HCT116 (cell line): ENCODE measurements around the gene CASP12. TPM values are rescaled to one million over a fixed set of nuclear protein-coding genes. Genes with fewer than 3 reads are reported as not detected.

Experiments
- ATAC-seq: fragments of 200-7000 bp; cut with Tn5 transposase; 2 replicates; pipeline ENCODE4 v1.9.1; 2020; ENCODE audit warnings: mild to moderate bottlenecking, moderate library complexity
- BruUV-seq: library from RNA; stranded (reverse); fragments of 400-500 nt; replicated peaks from 2 replicates; lab custom pipeline; 2021; lab: Mats Ljungman, UMichigan
- CTCF ChIA-PET: fragments of 300-600 bp; sonication (Branson Sonifier 250); formaldehyde crosslinking; loops from one replicate; lab custom pipeline; 2021; ENCODE audit warnings: antibody characterized with exemption; lab: Charles Lee
- POLR2A ChIA-PET: fragments of 300-600, 350-600 bp; sonication (Branson Sonifier 250); formaldehyde crosslinking; loops from one replicate; lab custom pipeline; 2021; ENCODE audit warnings: antibody characterized with exemption; lab: Charles Lee
- RAD21 ChIA-PET, 2 experiments: fragments of 300-600 bp; sonication (Branson Sonifier 250); formaldehyde crosslinking; loops; one replicate each; lab custom pipeline; 2023; ENCODE audit warnings: low total read pairs in 2 of 2; ENCODE audit not compliant: uncharacterized antibody in 2 of 2, unreplicated experiment in 2 of 2, low non-redundant PET in 1 of 2; lab: Charles Lee
- DNase-seq: peaks from one replicate; pipeline ENCODE4 v3.0.0-alpha.2; 2010; ENCODE audit warnings: low read depth, low spot score
- H2AFZ ChIP-seq: fragments of 200-600 bp; shearing (Covaris generic), sonication (generic); 2 replicates; pipeline ENCODE4 v1.6.1; 2017; ENCODE audit warnings: low read depth, mixed run types, mixed read lengths, antibody characterized with exemption, low read length; ENCODE audit not compliant: poor library complexity, severe bottlenecking
- H3K27ac ChIP-seq: 2 replicates; pipeline ENCODE4 v1.5.1; 2012; ENCODE audit warnings: low read depth, low read length
- H3K27me3 ChIP-seq: fragments of 200-600 bp; sonication (generic); 2 replicates; pipeline ENCODE4 v1.6.1; 2016; ENCODE audit warnings: mixed run types, low read length, mixed read lengths; ENCODE audit not compliant: insufficient read depth
- H3K36me3 ChIP-seq, 2 experiments: fragments of 200-500 bp in 1 of 2; fragments of 200-600 bp in 1 of 2; sonication (Bioruptor generic) in 1 of 2; sonication (generic) in 1 of 2; 2 replicates each; pipeline versions ENCODE4 v1.5.1 to v1.6.1; 2014 to 2016; ENCODE audit warnings: low read length in 2 of 2, inconsistent platforms in 1 of 2, mixed read lengths in 1 of 2, mixed run types in 1 of 2; ENCODE audit not compliant: insufficient read depth in 2 of 2, control insufficient read depth in 1 of 2
- H3K4me1 ChIP-seq, 2 experiments: fragments of 200-600 bp in 1 of 2; sonication (generic) in 1 of 2; 2 replicates each; pipeline versions ENCODE4 v1.5.1 to v1.6.1; 2012 to 2017; ENCODE audit warnings: low read length in 2 of 2, inconsistent platforms in 1 of 2, mild to moderate bottlenecking in 1 of 2, mixed read lengths in 1 of 2, mixed run types in 1 of 2, moderate library complexity in 1 of 2; ENCODE audit not compliant: insufficient read depth in 2 of 2, control insufficient read depth in 1 of 2
- H3K4me2 ChIP-seq: fragments of 200-600 bp; sonication (generic); 2 replicates; pipeline ENCODE4 v1.6.1; 2017; ENCODE audit warnings: mixed run types, low read length, mixed read lengths
- H3K4me3 ChIP-seq, 2 experiments: fragments of 200-600 bp in 1 of 2; sonication (generic) in 1 of 2; replicated peaks in 1 of 2; 2 replicates each; pipeline ENCODE4 v1.5.1; 2011 to 2016; ENCODE audit warnings: low read length in 2 of 2, control low read depth in 1 of 2, low read depth in 1 of 2, mild to moderate bottlenecking in 1 of 2, mixed read lengths in 1 of 2, mixed run types in 1 of 2
- H3K79me2 ChIP-seq: fragments of 200-600 bp; sonication (generic); 2 replicates; pipeline ENCODE4 v1.6.1; 2017; ENCODE audit warnings: mild to moderate bottlenecking, mixed run types, low read length, moderate library complexity, mixed read lengths; ENCODE audit not compliant: insufficient read depth
- H3K9ac ChIP-seq: fragments of 200-600 bp; sonication (generic); 2 replicates; pipeline ENCODE4 v1.6.1; 2016; ENCODE audit warnings: low read length, mixed read lengths
- H3K9me2 ChIP-seq: fragments of 200-600 bp; sonication (generic), shearing (Covaris generic); 2 replicates; pipeline ENCODE4 v1.6.1; 2017; ENCODE audit warnings: mixed run types, mild to moderate bottlenecking, moderate library complexity; ENCODE audit not compliant: insufficient read depth
- H3K9me3 ChIP-seq, 2 experiments: fragments of 200-500 bp in 1 of 2; fragments of 200-600 bp in 1 of 2; sonication (Bioruptor generic) in 1 of 2; sonication (generic) in 1 of 2; 2 replicates each; pipeline ENCODE4 v1.6.1; 2014 to 2017; ENCODE audit warnings: low read length in 2 of 2, mixed read lengths in 2 of 2, inconsistent platforms in 1 of 2, low read depth in 1 of 2, mild to moderate bottlenecking in 1 of 2, mixed run types in 1 of 2, moderate library complexity in 1 of 2; ENCODE audit not compliant: control insufficient read depth in 1 of 2, insufficient read depth in 1 of 2
- H4K20me1 ChIP-seq: fragments of 200-600 bp; sonication (generic), shearing (Covaris generic); 2 replicates; pipeline ENCODE4 v1.6.1; 2017; ENCODE audit warnings: mixed run types, mild to moderate bottlenecking, moderate library complexity; ENCODE audit not compliant: insufficient read depth
- CEBPB ChIP-seq: IDR thresholded peaks from 2 replicates; pipeline ENCODE4 v1.6.1; 2012; ENCODE audit warnings: low read depth
- EZH2 ChIP-seq: fragments of 200-600 bp; sonication (generic); IDR thresholded peaks from 2 replicates; pipeline ENCODE4 v1.6.1; 2017; ENCODE audit warnings: antibody characterized with exemption, mixed run types
- FOSL1 ChIP-seq: IDR thresholded peaks from 2 replicates; pipeline ENCODE4 v1.6.1; 2012; ENCODE audit warnings: low read depth
- JUND ChIP-seq: IDR thresholded peaks from 2 replicates; pipeline ENCODE4 v1.6.1; 2012
- POLR2AphosphoS5 ChIP-seq: IDR thresholded peaks from 2 replicates; pipeline ENCODE4 v1.6.1; 2011; ENCODE audit warnings: mild to moderate bottlenecking, low read depth, low read length, moderate library complexity
- RAD21 ChIP-seq: IDR thresholded peaks from 2 replicates; pipeline ENCODE4 v1.6.1; 2012; ENCODE audit warnings: low read depth, mild to moderate bottlenecking
- REST ChIP-seq: IDR thresholded peaks from 2 replicates; pipeline ENCODE4 v1.6.1; 2012; ENCODE audit warnings: low read depth
- SIN3A ChIP-seq: IDR thresholded peaks from 2 replicates; pipeline ENCODE4 v1.6.1; 2012; ENCODE audit warnings: low read depth
- SRF ChIP-seq: IDR thresholded peaks from 2 replicates; pipeline ENCODE4 v1.6.1; 2012; ENCODE audit warnings: low read depth
- TCF7L2 ChIP-seq: IDR thresholded peaks from 2 replicates; pipeline ENCODE4 v1.7.0; 2011; ENCODE audit warnings: borderline replicate concordance, inconsistent platforms; ENCODE audit not compliant: insufficient read depth, insufficient read length; ENCODE audit errors: extremely low read depth
- intact Hi-C: fragments of 100-400 bp; cut with micrococcal nuclease; formaldehyde crosslinking; loops from 2 replicates; pipeline ENCODE4 v1.10.0; 2022
- total RNA-seq: library from RNA; stranded (reverse); gene quantifications from one replicate; pipeline ENCODE4 v1.2.1, GENCODE V29; 2021; ENCODE audit not compliant: unreplicated experiment

Gene CASP12
- total RNA-seq, 1 experiment from 2014 or later, result not detected

GRCh38 chr11:104836691-104837090 is 61.6 kb downstream of the CASP12 start:
- H3K9me3 ChIP-seq, result no peaks in the 10 kb centered on the region
- H2AFZ ChIP-seq, result no peak overlapping the region
- H3K36me3 ChIP-seq, result no peaks in the 10 kb centered on the region; a peak in 1 of 4 replicates
- no TSS peak for BruUV-seq
- no peaks in the 10 kb centered on the region for H3K4me1 ChIP-seq
- no peak overlapping the region for H3K4me2 ChIP-seq
- CTCF ChIA-PET, result no interaction called here
- TF ChIP-seq POLR2AphosphoS5 (no peak), RAD21 (no peak), SRF (no peak), JUND (no peak), REST (no peak), FOSL1 (no peak), SIN3A (no peak), TCF7L2 (no peak), EZH2 (no peak), CEBPB (no peak)
- no peaks in the 10 kb centered on the region for H4K20me1 ChIP-seq
- H3K79me2 ChIP-seq, result no peaks in the 10 kb centered on the region
- RAD21 ChIA-PET, result no interaction called here
- POLR2A ChIA-PET, result no interaction called here
- H3K9ac ChIP-seq, result no peak overlapping the region
- intact Hi-C loops, result no loop called here
- H3K4me3 ChIP-seq, result no peak overlapping the region
- DNase-seq (no peak), ATAC-seq (no peak)
- H3K27ac ChIP-seq, result no peak overlapping the region
- H3K27me3 ChIP-seq, result no peaks in the 10 kb centered on the region
- no peaks in the 10 kb centered on the region for H3K9me2 ChIP-seq

Other genes with a start within 250 kb of the CASP12 start
- 21.1 TPM for gene CASP4, start 70.1 kb upstream of the CASP12 start, total RNA-seq
- gene CASP5, start 124.7 kb upstream of the CASP12 start, total RNA-seq, result not detected
- not detected for gene CASP1, start 136.7 kb upstream of the CASP12 start, total RNA-seq
- gene CARD16, start 146.9 kb upstream of the CASP12 start, total RNA-seq, result not detected
- gene CARD18, start 241.3 kb upstream of the CASP12 start, total RNA-seq, result not detected